Measurements from ENCODE around the gene CFAP52.

Gene CFAP52

GRCh38 chr17:9666461-9667050, 90.1 kb downstream of the CFAP52 start:
- Histone ChIP-seq H3K9me3 (ENCODE audit: control insufficient read depth in 5 of 5, low read length in 5 of 5) (peaks cover 0 to 2% (median 0%) of the 10 kb centered on the region in 5 donors), H3K27ac (ENCODE audit: low read depth, low read length) (no peak overlapping the region), H3K9ac (ENCODE audit: low read length in 5 of 5) (no peak overlapping the region), H3K4me1 (ENCODE audit: control insufficient read depth in 5 of 5, insufficient read depth in 5 of 5, low read length in 5 of 5) (no peaks in the 10 kb centered on the region), H3K4me3 (ENCODE audit: low read depth in 1 of 5, low read length in 5 of 5) (no peak overlapping the region), H3K27me3 (ENCODE audit: control insufficient read depth in 5 of 5, insufficient read depth in 4 of 5, low read length in 5 of 5) (peaks cover 0 to 16% (median 8%) of the 10 kb centered on the region in 5 donors), H3K36me3 (ENCODE audit: control insufficient read depth in 5 of 5, insufficient read depth in 5 of 5, low read length in 5 of 5) (no peaks in the 10 kb centered on the region)

- no peak overlapping the region for H3K9ac ChIP-seq (ENCODE audit: low read length in 5 of 5)
- no peak overlapping the region for H3K27ac ChIP-seq (ENCODE audit: low read depth, low read length)
- H3K9me3 ChIP-seq (ENCODE audit: control insufficient read depth in 5 of 5, low read length in 5 of 5): peaks cover 0 to 2% (median 0%) of the 10 kb centered on the region in 5 donors
- H3K36me3 ChIP-seq (ENCODE audit: control insufficient read depth in 5 of 5, insufficient read depth in 5 of 5, low read length in 5 of 5): no peaks in the 10 kb centered on the region
- H3K4me1 ChIP-seq (ENCODE audit: control insufficient read depth in 5 of 5, insufficient read depth in 5 of 5, low read length in 5 of 5): no peaks in the 10 kb centered on the region
- H3K27me3 ChIP-seq (ENCODE audit: control insufficient read depth in 5 of 5, insufficient read depth in 4 of 5, low read length in 5 of 5): peaks cover 0 to 14% (median 8%) of the 10 kb centered on the region in 5 donors
- H3K4me3 ChIP-seq (ENCODE audit: low read depth in 1 of 5, low read length in 5 of 5): no peak overlapping the region
Observed at GRCh38 chr17:9668517-9668916, 92.1 kb downstream of the CFAP52 start.

- no peaks in the 10 kb centered on the region for H3K36me3 ChIP-seq (ENCODE audit: control insufficient read depth in 5 of 5, insufficient read depth in 5 of 5, low read length in 5 of 5)
- H3K4me3 ChIP-seq (ENCODE audit: low read depth in 1 of 5, low read length in 5 of 5): no peak overlapping the region
- H3K9ac ChIP-seq (ENCODE audit: low read length in 5 of 5): no peak overlapping the region
- no peak overlapping the region for H3K27ac ChIP-seq (ENCODE audit: low read depth, low read length)
- H3K9me3 ChIP-seq (ENCODE audit: control insufficient read depth in 5 of 5, low read length in 5 of 5): peaks cover 0 to 2% (median 0%) of the 10 kb centered on the region in 5 donors
- H3K27me3 ChIP-seq (ENCODE audit: control insufficient read depth in 5 of 5, insufficient read depth in 4 of 5, low read length in 5 of 5): peaks cover 0 to 14% (median 8%) of the 10 kb centered on the region in 5 donors
- no peaks in the 10 kb centered on the region for H3K4me1 ChIP-seq (ENCODE audit: control insufficient read depth in 5 of 5, insufficient read depth in 5 of 5, low read length in 5 of 5)
Observed at GRCh38 chr17:9669551-9670008, 93.1 kb downstream of the CFAP52 start.

- H3K27me3 ChIP-seq (ENCODE audit: control insufficient read depth in 5 of 5, insufficient read depth in 4 of 5, low read length in 5 of 5): peaks cover 0 to 14% (median 8%) of the 10 kb centered on the region in 5 donors
- no peak overlapping the region for H3K9ac ChIP-seq (ENCODE audit: low read length in 5 of 5)
- no peaks in the 10 kb centered on the region for H3K36me3 ChIP-seq (ENCODE audit: control insufficient read depth in 5 of 5, insufficient read depth in 5 of 5, low read length in 5 of 5)
- peaks cover 0 to 8% (median 3%) of the 10 kb centered on the region in 5 donors for H3K4me1 ChIP-seq (ENCODE audit: control insufficient read depth in 5 of 5, insufficient read depth in 5 of 5, low read length in 5 of 5)
- H3K9me3 ChIP-seq (ENCODE audit: control insufficient read depth in 5 of 5, low read length in 5 of 5): peaks cover 0 to 2% (median 0%) of the 10 kb centered on the region in 5 donors
- no peak overlapping the region for H3K27ac ChIP-seq (ENCODE audit: low read depth, low read length)
- H3K4me3 ChIP-seq (ENCODE audit: low read depth in 1 of 5, low read length in 5 of 5): no peak overlapping the region
Observed at GRCh38 chr17:9670596-9670995, 94.2 kb downstream of the CFAP52 start.

- peaks cover 0 to 14% (median 8%) of the 10 kb centered on the region in 5 donors for H3K27me3 ChIP-seq (ENCODE audit: control insufficient read depth in 5 of 5, insufficient read depth in 4 of 5, low read length in 5 of 5)
- H3K9me3 ChIP-seq (ENCODE audit: control insufficient read depth in 5 of 5, low read length in 5 of 5): no peaks in the 10 kb centered on the region
- no peak overlapping the region for H3K4me3 ChIP-seq (ENCODE audit: low read depth in 1 of 5, low read length in 5 of 5)
- no peak overlapping the region for H3K9ac ChIP-seq (ENCODE audit: low read length in 5 of 5)
- H3K4me1 ChIP-seq (ENCODE audit: control insufficient read depth in 5 of 5, insufficient read depth in 5 of 5, low read length in 5 of 5): peaks cover 0 to 8% (median 3%) of the 10 kb centered on the region in 5 donors
- no peak overlapping the region for H3K27ac ChIP-seq (ENCODE audit: low read depth, low read length)
- H3K36me3 ChIP-seq (ENCODE audit: control insufficient read depth in 5 of 5, insufficient read depth in 5 of 5, low read length in 5 of 5): no peaks in the 10 kb centered on the region
Observed at GRCh38 chr17:9671559-9671958, 95.1 kb downstream of the CFAP52 start.

GRCh38 chr17:9672266-9672665, 95.8 kb downstream of the CFAP52 start:
- H3K27ac ChIP-seq (ENCODE audit: low read depth, low read length): no peak overlapping the region
- H3K4me3 ChIP-seq (ENCODE audit: low read depth in 1 of 5, low read length in 5 of 5): no peak overlapping the region
- peaks cover 0 to 14% (median 8%) of the 10 kb centered on the region in 5 donors for H3K27me3 ChIP-seq (ENCODE audit: control insufficient read depth in 5 of 5, insufficient read depth in 4 of 5, low read length in 5 of 5)
- H3K9ac ChIP-seq (ENCODE audit: low read length in 5 of 5): no peak overlapping the region
- H3K36me3 ChIP-seq (ENCODE audit: control insufficient read depth in 5 of 5, insufficient read depth in 5 of 5, low read length in 5 of 5): no peaks in the 10 kb centered on the region
- H3K9me3 ChIP-seq (ENCODE audit: control insufficient read depth in 5 of 5, low read length in 5 of 5): no peaks in the 10 kb centered on the region
- peaks cover 0 to 8% (median 3%) of the 10 kb centered on the region in 5 donors for H3K4me1 ChIP-seq (ENCODE audit: control insufficient read depth in 5 of 5, insufficient read depth in 5 of 5, low read length in 5 of 5)

GRCh38 chr17:9672691-9673090, 96.2 kb downstream of the CFAP52 start:
- Histone ChIP-seq H3K36me3 (ENCODE audit: control insufficient read depth in 5 of 5, insufficient read depth in 5 of 5, low read length in 5 of 5) (no peaks in the 10 kb centered on the region), H3K4me3 (ENCODE audit: low read depth in 1 of 5, low read length in 5 of 5) (no peak overlapping the region)

GRCh38 chr17:9676084-9676483, 99.6 kb downstream of the CFAP52 start:
- Histone ChIP-seq H3K9me3 (ENCODE audit: control insufficient read depth in 5 of 5, low read length in 5 of 5) (peaks cover 0 to 11% (median 7%) of the 10 kb centered on the region in 5 donors), H3K4me1 (ENCODE audit: control insufficient read depth in 5 of 5, insufficient read depth in 5 of 5, low read length in 5 of 5) (peaks cover 0 to 8% (median 3%) of the 10 kb centered on the region in 5 donors), H3K36me3 (ENCODE audit: control insufficient read depth in 5 of 5, insufficient read depth in 5 of 5, low read length in 5 of 5) (no peaks in the 10 kb centered on the region), H3K4me3 (ENCODE audit: low read depth in 1 of 5, low read length in 5 of 5) (no peak overlapping the region), H3K9ac (ENCODE audit: low read length in 5 of 5) (no peak overlapping the region), H3K27me3 (ENCODE audit: control insufficient read depth in 5 of 5, insufficient read depth in 4 of 5, low read length in 5 of 5) (no peaks in the 10 kb centered on the region), H3K27ac (ENCODE audit: low read depth, low read length) (no peak overlapping the region)

More at GRCh38 chr17:9672691-9673090, 96.2 kb downstream of the CFAP52 start:
- Histone ChIP-seq H3K4me1 (ENCODE audit: control insufficient read depth in 5 of 5, insufficient read depth in 5 of 5, low read length in 5 of 5) (peaks cover 0 to 8% (median 3%) of the 10 kb centered on the region in 5 donors), H3K27ac (ENCODE audit: low read depth, low read length) (no peak overlapping the region), H3K9ac (ENCODE audit: low read length in 5 of 5) (no peak overlapping the region), H3K27me3 (ENCODE audit: control insufficient read depth in 5 of 5, insufficient read depth in 4 of 5, low read length in 5 of 5) (peaks cover 0 to 14% (median 8%) of the 10 kb centered on the region in 5 donors), H3K9me3 (ENCODE audit: control insufficient read depth in 5 of 5, low read length in 5 of 5) (no peaks in the 10 kb centered on the region)

- Histone ChIP-seq H3K4me3 (ENCODE audit: low read depth in 1 of 5, low read length in 5 of 5) (no peak overlapping the region), H3K9me3 (ENCODE audit: control insufficient read depth in 5 of 5, low read length in 5 of 5) (peaks cover 0 to 11% (median 7%) of the 10 kb centered on the region in 5 donors), H3K9ac (ENCODE audit: low read length in 5 of 5) (no peak overlapping the region), H3K27me3 (ENCODE audit: control insufficient read depth in 5 of 5, insufficient read depth in 4 of 5, low read length in 5 of 5) (no peaks in the 10 kb centered on the region), H3K4me1 (ENCODE audit: control insufficient read depth in 5 of 5, insufficient read depth in 5 of 5, low read length in 5 of 5) (peaks cover 0 to 8% (median 3%) of the 10 kb centered on the region in 5 donors), H3K27ac (ENCODE audit: low read depth, low read length) (no peak overlapping the region), H3K36me3 (ENCODE audit: control insufficient read depth in 5 of 5, insufficient read depth in 5 of 5, low read length in 5 of 5) (no peaks in the 10 kb centered on the region)
Observed at GRCh38 chr17:9676820-9677310, 100.4 kb downstream of the CFAP52 start.

GRCh38 chr17:9677411-9677810, 101.0 kb downstream of the CFAP52 start:
- Histone ChIP-seq H3K27me3 (ENCODE audit: control insufficient read depth in 5 of 5, insufficient read depth in 4 of 5, low read length in 5 of 5) (no peaks in the 10 kb centered on the region), H3K4me1 (ENCODE audit: control insufficient read depth in 5 of 5, insufficient read depth in 5 of 5, low read length in 5 of 5) (peaks cover 0 to 8% (median 3%) of the 10 kb centered on the region in 5 donors), H3K36me3 (ENCODE audit: control insufficient read depth in 5 of 5, insufficient read depth in 5 of 5, low read length in 5 of 5) (no peaks in the 10 kb centered on the region), H3K9me3 (ENCODE audit: control insufficient read depth in 5 of 5, low read length in 5 of 5) (peaks cover 0 to 11% (median 7%) of the 10 kb centered on the region in 5 donors), H3K4me3 (ENCODE audit: low read depth in 1 of 5, low read length in 5 of 5) (no peak overlapping the region), H3K27ac (ENCODE audit: low read depth, low read length) (no peak overlapping the region), H3K9ac (ENCODE audit: low read length in 5 of 5) (no peak overlapping the region)
